Peyer's patch (tissue), 4 donors: Measurements from ENCODE around the gene FHOD3. TPM values are rescaled to one million over a fixed set of nuclear protein-coding genes. Genes with fewer than 3 reads are reported as not detected.
"Not testable (repeated sequence)": the region's sequence is repeated elsewhere in the genome, so short reads cannot be mapped to it uniquely, and the experiment has no call there.

Source experiments
- DNase-seq, 3 donors: peaks; one replicate each; pipeline ENCODE4 v3.0.0-alpha.2; 2017 to 2019
- H3K27ac ChIP-seq, 4 donors: fragments of 200-600 bp; sonication (generic); one replicate each; pipeline ENCODE4 v1.5.1; 2016 to 2019
- H3K27me3 ChIP-seq, 2 donors: fragments of 200-600 bp; sonication (generic); one replicate each; pipeline ENCODE4 v1.5.1; 2019
- H3K36me3 ChIP-seq, 3 donors: fragments of 200-600 bp; sonication (generic); one replicate each; pipeline ENCODE4 v1.5.1; 2016 to 2019
- H3K4me1 ChIP-seq, 4 donors: fragments of 200-600 bp; sonication (generic); one replicate each; pipeline ENCODE4 v1.5.1; 2016 to 2019
- H3K4me3 ChIP-seq, 4 donors: fragments of 200-600 bp; sonication (generic); 1 replicate in 3 of 4; 2 replicates in 1 of 4; pipeline ENCODE4 v1.5.1; 2016 to 2019; ENCODE audit warnings: mild to moderate bottlenecking in 1 of 4
- H3K9me3 ChIP-seq, 4 donors: fragments of 200-600 bp; sonication (generic); one replicate each; pipeline ENCODE4 v1.5.1; 2016 to 2019; ENCODE audit warnings: mild to moderate bottlenecking in 1 of 4
- POLR2A ChIP-seq, 2 donors: fragments of 450-650 bp; IDR thresholded peaks; one replicate each; pipeline ENCODE4 v1.5.1; 2017; ENCODE audit warnings: antibody characterized with exemption in 2 of 2, mild to moderate bottlenecking in 2 of 2, moderate library complexity in 2 of 2
- total RNA-seq, 4 donors: library from RNA; depleted of rRNA; stranded (reverse); fragments of >200 nt; gene quantifications; one replicate each; pipeline ENCODE4 v1.1.0, GENCODE V29; 2016
- TF ChIP-seq, protein P1 (sequence below), 6 experiments: fragments of 450-650 bp in 4 of 6; fragments of 200-600 bp in 2 of 6; sonication (generic) in 1 of 6; IDR thresholded peaks; one replicate each; pipeline ENCODE4 v1.5.1; 2017 to 2019; ENCODE audit warnings: antibody characterized with exemption in 6 of 6, mild to moderate bottlenecking in 3 of 6, moderate library complexity in 1 of 6

FHOD3 gene
- total RNA-seq, 4 donors from 2014 or later, result 0.53 to 10.7 (median 4.6) TPM

DNA sequence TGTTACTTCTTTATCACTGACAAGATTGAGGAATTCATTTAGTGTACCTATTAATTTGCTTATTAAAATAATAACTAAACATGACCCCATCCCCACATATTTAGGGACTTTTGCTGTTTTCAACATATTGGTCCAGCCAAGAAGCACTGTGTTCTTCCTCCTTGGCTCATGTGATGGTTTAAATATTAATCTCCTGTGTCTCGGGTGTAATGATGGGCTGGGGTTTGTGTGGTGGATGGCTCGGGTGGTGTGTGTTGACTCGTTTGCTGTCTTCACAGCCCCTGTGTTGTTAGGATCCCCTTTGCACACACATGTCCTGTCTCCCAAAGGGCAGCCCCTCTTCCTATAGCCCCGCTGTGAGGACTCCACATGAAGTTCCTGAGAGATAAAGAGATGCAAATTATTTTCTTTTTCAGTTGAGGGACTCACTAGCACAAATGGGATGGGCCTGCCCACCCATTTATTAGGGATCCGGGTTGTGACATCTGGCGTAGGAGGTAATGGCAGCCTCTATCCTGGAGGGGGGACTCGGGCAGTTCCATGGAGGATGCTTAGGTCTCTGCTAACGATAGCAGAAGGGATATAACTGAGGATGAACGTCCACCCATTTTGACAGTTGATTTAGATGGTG is 53.4 kb downstream of the FHOD3 start:
- Histone ChIP-seq H3K27me3 (no peaks in the 10 kb centered on the region), H3K9me3 (no peaks in the 10 kb centered on the region), H3K4me3 (no peak overlapping the region), H3K27ac (no peak overlapping the region), H3K4me1 (peaks cover 0 to 3% (median 0%) of the 10 kb centered on the region in 4 donors), H3K36me3 (no peaks in the 10 kb centered on the region)
- TF ChIP-seq POLR2A (IDR thresholded peaks at IDR 0.05), result no peak
- TF ChIP-seq, protein P1, sequence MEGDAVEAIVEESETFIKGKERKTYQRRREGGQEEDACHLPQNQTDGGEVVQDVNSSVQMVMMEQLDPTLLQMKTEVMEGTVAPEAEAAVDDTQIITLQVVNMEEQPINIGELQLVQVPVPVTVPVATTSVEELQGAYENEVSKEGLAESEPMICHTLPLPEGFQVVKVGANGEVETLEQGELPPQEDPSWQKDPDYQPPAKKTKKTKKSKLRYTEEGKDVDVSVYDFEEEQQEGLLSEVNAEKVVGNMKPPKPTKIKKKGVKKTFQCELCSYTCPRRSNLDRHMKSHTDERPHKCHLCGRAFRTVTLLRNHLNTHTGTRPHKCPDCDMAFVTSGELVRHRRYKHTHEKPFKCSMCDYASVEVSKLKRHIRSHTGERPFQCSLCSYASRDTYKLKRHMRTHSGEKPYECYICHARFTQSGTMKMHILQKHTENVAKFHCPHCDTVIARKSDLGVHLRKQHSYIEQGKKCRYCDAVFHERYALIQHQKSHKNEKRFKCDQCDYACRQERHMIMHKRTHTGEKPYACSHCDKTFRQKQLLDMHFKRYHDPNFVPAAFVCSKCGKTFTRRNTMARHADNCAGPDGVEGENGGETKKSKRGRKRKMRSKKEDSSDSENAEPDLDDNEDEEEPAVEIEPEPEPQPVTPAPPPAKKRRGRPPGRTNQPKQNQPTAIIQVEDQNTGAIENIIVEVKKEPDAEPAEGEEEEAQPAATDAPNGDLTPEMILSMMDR (IDR thresholded peaks at IDR 0.05), result no peak
- DNase-seq, result no peak

DNA sequence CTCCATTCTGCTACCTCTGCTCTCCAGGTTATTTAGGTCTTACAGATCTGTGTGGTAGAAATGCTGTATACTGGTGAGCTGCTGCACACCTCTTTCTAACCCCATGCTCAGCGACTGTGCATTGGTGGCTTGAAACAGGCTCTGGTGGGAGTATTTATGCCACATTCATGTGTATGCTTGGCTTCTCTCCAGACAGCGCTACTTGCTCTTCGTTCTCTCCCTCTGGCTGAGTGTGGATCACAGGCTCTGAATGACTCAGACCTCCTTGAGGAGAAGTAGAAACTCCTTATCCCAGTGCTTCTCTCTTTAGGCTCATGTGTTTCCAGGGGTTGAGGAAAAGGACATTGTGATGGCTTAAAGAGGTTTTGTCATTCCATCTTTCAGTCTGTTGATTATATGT is 54.9 kb downstream of the FHOD3 start:
- Histone ChIP-seq H3K27ac (no peak overlapping the region), H3K36me3 (no peaks in the 10 kb centered on the region), H3K27me3 (no peaks in the 10 kb centered on the region), H3K4me1 (peaks cover 0 to 3% (median 0%) of the 10 kb centered on the region in 4 donors), H3K4me3 (no peak overlapping the region), H3K9me3 (no peaks in the 10 kb centered on the region)
- no peak for DNase-seq
- no peak for TF ChIP-seq POLR2A (IDR thresholded peaks at IDR 0.05)
- TF ChIP-seq, protein P1 (IDR thresholded peaks at IDR 0.05), result no peak

DNA sequence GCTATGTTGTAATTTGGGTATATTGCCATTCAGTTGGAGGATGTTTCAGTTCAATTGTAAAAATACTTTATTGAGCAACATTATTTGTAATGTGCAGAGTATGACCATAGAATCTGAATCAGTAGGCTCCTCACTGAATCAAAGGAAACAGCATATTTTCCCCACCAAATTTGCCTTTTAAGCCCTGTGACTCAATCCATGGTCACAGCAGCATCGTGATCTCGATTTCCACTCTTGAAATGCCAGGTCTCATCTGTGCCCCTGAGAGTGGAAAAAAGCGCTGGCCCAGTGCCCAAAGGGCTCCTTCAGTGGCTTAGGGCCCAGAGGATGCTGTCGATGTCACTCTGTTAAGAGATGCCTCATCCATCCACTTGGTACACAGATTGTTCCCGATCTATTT is 57.5 kb downstream of the FHOD3 start:
- Histone ChIP-seq H3K36me3 (no peaks in the 10 kb centered on the region), H3K27ac (no peak overlapping the region), H3K9me3 (no peaks in the 10 kb centered on the region), H3K4me1 (no peaks in the 10 kb centered on the region), H3K27me3 (no peaks in the 10 kb centered on the region), H3K4me3 (no peak overlapping the region)
- no peak for DNase-seq
- TF ChIP-seq, protein P1 (IDR thresholded peaks at IDR 0.05), result no peak
- no peak for TF ChIP-seq POLR2A (IDR thresholded peaks at IDR 0.05)

DNA sequence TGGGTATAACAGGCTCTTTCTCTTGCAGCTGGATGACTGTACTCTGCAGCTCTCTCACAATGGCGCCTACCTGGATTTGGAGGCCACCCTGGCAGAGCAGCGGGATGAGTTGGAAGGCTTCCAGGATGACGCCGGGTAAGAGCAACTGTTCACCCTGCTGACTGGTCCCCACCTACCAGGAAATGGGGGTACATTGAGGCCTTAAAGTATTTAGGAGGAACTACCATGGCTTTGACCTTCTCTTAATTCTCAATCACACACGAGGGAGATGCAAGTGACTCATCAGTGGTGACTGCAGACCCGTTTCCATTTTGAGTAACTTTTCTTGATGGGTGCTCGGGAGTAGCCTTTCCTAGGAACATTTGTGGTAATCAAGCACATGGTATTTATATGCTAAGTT is 58.0 kb downstream of the FHOD3 start:
- no peak for DNase-seq
- no peaks in the 10 kb centered on the region for H3K27me3 ChIP-seq

DNA sequence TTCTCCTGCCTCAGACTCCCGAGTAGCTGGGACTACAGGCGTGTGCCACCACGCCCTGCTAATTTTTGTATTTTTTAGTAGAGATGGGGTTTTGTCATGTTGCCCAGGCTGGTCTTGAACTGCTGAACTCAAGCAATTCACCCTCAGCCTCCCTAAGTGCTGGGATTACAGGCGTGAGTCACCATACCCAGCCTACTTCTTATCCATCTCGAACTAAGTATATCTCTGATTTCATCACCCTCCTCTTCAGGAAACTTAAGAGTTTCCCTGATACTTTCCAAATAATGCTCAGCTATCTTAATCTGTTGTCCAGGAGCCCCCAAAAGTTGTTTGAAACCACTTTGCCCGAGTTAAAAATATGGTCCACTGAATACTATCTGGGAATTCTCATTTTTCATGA is 59.2 kb downstream of the FHOD3 start:
- not testable (repeated sequence) for H3K4me1 ChIP-seq, H3K27ac ChIP-seq, DNase-seq, H3K4me3 ChIP-seq, H3K9me3 ChIP-seq, H3K27me3 ChIP-seq, H3K36me3 ChIP-seq

More for the DNA sequence above, 58.0 kb downstream of the FHOD3 start:
- H3K9me3 ChIP-seq, result no peaks in the 10 kb centered on the region
- no peaks in the 10 kb centered on the region for H3K36me3 ChIP-seq
- no peak overlapping the region for H3K27ac ChIP-seq
- H3K4me3 ChIP-seq, result no peak overlapping the region
- TF ChIP-seq, protein P1 (IDR thresholded peaks at IDR 0.05), result no peak
- TF ChIP-seq POLR2A (IDR thresholded peaks at IDR 0.05), result no peak
- no peaks in the 10 kb centered on the region for H3K4me1 ChIP-seq

DNA sequence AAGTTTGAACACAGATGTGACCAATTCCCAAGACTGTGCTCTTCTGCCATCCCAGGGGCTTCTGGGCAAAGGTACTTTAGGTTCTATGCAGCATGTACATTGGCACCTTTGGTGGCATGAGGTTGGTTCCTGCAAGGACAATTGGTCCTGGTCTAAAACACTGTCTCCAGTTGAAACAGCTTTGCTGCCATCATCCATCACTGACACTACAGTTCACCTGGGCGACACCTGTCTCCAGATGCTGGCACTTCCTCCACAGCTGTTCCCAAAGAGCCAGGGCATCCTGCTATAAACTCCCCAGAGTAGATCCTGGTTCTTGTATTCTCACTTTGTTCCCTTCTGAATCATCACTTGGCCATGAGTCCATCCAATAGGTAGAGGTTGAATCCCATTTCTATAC is 60.6 kb downstream of the FHOD3 start:
- H3K4me1 ChIP-seq, result no peaks in the 10 kb centered on the region
- DNase-seq, result no peak
- H3K36me3 ChIP-seq, result no peaks in the 10 kb centered on the region
- no peaks in the 10 kb centered on the region for H3K9me3 ChIP-seq
- no peak overlapping the region for H3K4me3 ChIP-seq
- TF ChIP-seq, protein P1 (IDR thresholded peaks at IDR 0.05), result no peak
- TF ChIP-seq POLR2A (IDR thresholded peaks at IDR 0.05), result no peak
- H3K27me3 ChIP-seq, result no peaks in the 10 kb centered on the region
- no peak overlapping the region for H3K27ac ChIP-seq
